Hepatocyte (in vitro differentiated cells): ENCODE measurements around the gene MIEN1.

Experiments
- EZH2 ChIP-seq: fragments of 200-600 bp; sonication (generic); IDR thresholded peaks from 2 replicates; pipeline ENCODE4 v1.6.1; 2016; ENCODE audit warnings: antibody characterized with exemption, mild to moderate bottlenecking, borderline replicate concordance
- TF ChIP-seq, protein P1 (sequence below): fragments of 200-600 bp; sonication (generic); IDR thresholded peaks from 2 replicates; pipeline ENCODE4 v1.5.1; 2016; ENCODE audit warnings: antibody characterized with exemption, mild to moderate bottlenecking; ENCODE audit not compliant: poor library complexity

DNA sequence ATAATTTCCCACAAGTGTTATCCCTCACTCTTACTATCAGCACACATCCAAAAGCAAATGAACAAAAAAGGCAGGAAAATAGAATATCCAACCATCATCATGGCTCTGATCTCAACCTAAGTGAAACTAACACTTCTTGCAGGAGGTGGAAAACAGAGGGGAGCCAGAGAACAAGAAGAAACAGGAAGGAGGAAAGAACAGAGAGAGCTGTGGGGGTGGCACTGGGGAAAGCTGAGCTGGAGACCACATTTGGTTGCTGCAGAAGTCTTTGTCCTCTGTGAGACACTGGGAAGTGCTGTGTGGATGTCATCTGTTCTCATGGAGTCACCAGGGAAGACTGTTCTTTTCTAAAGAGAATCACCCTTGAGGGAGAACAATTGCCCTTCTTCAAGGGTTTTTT, 42.1 kb upstream of the MIEN1 start:
- no peak for TF ChIP-seq EZH2
- TF ChIP-seq, protein P1, sequence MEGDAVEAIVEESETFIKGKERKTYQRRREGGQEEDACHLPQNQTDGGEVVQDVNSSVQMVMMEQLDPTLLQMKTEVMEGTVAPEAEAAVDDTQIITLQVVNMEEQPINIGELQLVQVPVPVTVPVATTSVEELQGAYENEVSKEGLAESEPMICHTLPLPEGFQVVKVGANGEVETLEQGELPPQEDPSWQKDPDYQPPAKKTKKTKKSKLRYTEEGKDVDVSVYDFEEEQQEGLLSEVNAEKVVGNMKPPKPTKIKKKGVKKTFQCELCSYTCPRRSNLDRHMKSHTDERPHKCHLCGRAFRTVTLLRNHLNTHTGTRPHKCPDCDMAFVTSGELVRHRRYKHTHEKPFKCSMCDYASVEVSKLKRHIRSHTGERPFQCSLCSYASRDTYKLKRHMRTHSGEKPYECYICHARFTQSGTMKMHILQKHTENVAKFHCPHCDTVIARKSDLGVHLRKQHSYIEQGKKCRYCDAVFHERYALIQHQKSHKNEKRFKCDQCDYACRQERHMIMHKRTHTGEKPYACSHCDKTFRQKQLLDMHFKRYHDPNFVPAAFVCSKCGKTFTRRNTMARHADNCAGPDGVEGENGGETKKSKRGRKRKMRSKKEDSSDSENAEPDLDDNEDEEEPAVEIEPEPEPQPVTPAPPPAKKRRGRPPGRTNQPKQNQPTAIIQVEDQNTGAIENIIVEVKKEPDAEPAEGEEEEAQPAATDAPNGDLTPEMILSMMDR = no peak
